HL-60 (cell line): ENCODE data around the gene SEMG1.
A peak's percentile ranks its signal among the peaks of the same experiment; 100 is the strongest.

Experiments used
- DNase-seq, 2 experiments: peaks; one replicate each; pipeline ENCODE4 v3.0.0-alpha.2; 2010 to 2020; ENCODE audit warnings: low read depth in 1 of 2, low spot score in 1 of 2
- H3K27ac ChIP-seq: fragments of 250-450 bp; sonication (Bioruptor Pico); replicated peaks from 2 replicates; pipeline ENCODE4 v1.5.1; 2020; ENCODE audit warnings: mild to moderate bottlenecking, moderate library complexity
- H3K27me3 ChIP-seq: fragments of 250-450 bp; sonication (Bioruptor Pico); 2 replicates; pipeline ENCODE4 v1.5.1; 2021; ENCODE audit warnings: mild to moderate bottlenecking, moderate library complexity; ENCODE audit not compliant: insufficient read depth, poor library complexity, severe bottlenecking
- H3K4me3 ChIP-seq: replicated peaks from 2 replicates; pipeline ENCODE4 v1.5.1; 2011; ENCODE audit warnings: mild to moderate bottlenecking, control low read depth, low read length; ENCODE audit not compliant: insufficient read depth
- GABPA ChIP-seq: IDR thresholded peaks from 2 replicates; pipeline ENCODE4 v1.6.1; 2012; ENCODE audit warnings: low read depth
- POLR2AphosphoS5 ChIP-seq: IDR thresholded peaks from 2 replicates; pipeline ENCODE4 v1.6.1; 2012; ENCODE audit warnings: low read depth
- SPI1 ChIP-seq: IDR thresholded peaks from 2 replicates; pipeline ENCODE4 v1.6.1; 2012; ENCODE audit warnings: low read depth, mild to moderate bottlenecking, borderline replicate concordance
- TF ChIP-seq, protein P1 (sequence below): IDR thresholded peaks from one replicate; pipeline ENCODE4 v1.5.1; 2011; ENCODE audit warnings: low read length, control low read depth, inconsistent platforms; ENCODE audit not compliant: insufficient read depth
- TF ChIP-seq, protein P2 (sequence below): IDR thresholded peaks from 2 replicates; pipeline ENCODE4 v1.6.1; 2012; ENCODE audit warnings: low read depth; ENCODE audit not compliant: insufficient replicate concordance

SEMG1 gene

DNA sequence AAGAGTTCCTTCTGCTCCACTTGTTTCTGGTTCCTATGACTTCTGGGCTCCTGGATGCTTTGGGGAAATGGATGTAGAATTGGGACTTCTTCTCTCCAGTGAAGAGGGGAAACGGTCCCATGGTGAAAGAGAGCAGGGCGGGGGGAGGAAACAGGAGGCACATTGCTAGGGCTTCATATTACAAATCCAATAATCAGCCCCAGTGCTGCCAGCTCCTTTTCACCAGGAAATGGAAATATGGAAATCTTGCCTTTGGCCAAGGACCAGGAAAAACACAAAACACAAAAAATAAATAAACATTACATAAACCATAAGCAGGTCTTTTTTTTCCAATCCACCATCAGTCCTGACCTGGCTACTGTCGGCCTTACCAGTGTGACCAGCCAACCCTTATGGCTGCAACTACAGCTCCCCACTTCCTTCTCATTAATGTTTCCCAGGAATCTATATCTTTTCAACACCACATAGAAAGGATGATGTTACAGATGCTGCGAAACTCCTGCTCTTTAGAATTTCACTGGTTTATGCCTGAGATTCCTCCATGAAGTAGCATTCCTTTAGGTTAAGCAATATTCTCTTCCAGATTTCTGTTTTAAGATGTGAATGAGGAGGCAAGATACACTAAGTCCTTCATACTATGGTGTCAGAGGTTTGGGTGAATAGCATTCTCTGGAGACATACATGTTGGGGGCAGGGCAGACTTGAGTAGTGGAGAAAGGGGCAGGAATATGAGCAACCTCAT lies 30.1 kb upstream of the SEMG1 start:
- Histone ChIP-seq H3K27me3 (no peaks in the 10 kb centered on the region), H3K27ac (no peak overlapping the region), H3K4me3 (no peak overlapping the region)
- DNase-seq: no peak
- TF ChIP-seq, protein P1, sequence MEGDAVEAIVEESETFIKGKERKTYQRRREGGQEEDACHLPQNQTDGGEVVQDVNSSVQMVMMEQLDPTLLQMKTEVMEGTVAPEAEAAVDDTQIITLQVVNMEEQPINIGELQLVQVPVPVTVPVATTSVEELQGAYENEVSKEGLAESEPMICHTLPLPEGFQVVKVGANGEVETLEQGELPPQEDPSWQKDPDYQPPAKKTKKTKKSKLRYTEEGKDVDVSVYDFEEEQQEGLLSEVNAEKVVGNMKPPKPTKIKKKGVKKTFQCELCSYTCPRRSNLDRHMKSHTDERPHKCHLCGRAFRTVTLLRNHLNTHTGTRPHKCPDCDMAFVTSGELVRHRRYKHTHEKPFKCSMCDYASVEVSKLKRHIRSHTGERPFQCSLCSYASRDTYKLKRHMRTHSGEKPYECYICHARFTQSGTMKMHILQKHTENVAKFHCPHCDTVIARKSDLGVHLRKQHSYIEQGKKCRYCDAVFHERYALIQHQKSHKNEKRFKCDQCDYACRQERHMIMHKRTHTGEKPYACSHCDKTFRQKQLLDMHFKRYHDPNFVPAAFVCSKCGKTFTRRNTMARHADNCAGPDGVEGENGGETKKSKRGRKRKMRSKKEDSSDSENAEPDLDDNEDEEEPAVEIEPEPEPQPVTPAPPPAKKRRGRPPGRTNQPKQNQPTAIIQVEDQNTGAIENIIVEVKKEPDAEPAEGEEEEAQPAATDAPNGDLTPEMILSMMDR: no peak
- TF ChIP-seq, protein P2, sequence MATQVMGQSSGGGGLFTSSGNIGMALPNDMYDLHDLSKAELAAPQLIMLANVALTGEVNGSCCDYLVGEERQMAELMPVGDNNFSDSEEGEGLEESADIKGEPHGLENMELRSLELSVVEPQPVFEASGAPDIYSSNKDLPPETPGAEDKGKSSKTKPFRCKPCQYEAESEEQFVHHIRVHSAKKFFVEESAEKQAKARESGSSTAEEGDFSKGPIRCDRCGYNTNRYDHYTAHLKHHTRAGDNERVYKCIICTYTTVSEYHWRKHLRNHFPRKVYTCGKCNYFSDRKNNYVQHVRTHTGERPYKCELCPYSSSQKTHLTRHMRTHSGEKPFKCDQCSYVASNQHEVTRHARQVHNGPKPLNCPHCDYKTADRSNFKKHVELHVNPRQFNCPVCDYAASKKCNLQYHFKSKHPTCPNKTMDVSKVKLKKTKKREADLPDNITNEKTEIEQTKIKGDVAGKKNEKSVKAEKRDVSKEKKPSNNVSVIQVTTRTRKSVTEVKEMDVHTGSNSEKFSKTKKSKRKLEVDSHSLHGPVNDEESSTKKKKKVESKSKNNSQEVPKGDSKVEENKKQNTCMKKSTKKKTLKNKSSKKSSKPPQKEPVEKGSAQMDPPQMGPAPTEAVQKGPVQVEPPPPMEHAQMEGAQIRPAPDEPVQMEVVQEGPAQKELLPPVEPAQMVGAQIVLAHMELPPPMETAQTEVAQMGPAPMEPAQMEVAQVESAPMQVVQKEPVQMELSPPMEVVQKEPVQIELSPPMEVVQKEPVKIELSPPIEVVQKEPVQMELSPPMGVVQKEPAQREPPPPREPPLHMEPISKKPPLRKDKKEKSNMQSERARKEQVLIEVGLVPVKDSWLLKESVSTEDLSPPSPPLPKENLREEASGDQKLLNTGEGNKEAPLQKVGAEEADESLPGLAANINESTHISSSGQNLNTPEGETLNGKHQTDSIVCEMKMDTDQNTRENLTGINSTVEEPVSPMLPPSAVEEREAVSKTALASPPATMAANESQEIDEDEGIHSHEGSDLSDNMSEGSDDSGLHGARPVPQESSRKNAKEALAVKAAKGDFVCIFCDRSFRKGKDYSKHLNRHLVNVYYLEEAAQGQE: no peak
- TF ChIP-seq GABPA: no peak

DNA sequence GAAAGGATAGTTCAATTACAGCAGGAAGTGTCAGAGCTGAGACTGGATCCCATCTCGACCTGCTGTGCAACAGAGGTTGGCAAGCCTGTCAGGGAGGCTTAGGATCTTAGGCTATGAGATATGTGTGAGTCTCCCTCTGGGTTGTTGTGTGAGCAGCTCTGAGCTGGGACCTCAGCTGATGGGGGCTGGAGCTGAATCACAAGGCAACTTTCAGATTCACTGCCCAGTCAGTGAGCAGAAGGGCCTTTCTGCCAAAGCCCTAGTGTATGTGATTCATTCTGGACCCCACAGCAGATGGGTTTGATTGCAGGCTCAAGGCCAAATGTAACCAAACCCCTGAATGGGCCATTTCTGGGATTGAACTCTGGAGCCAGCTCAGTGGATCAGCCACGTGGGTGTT lies 27.7 kb upstream of the SEMG1 start:
- DNase-seq: no peak
- H3K27ac ChIP-seq: peak overlapping the region; percentile 53
- H3K4me3 ChIP-seq: no peak overlapping the region
- TF ChIP-seq SPI1 (no peak), GABPA (no peak), POLR2AphosphoS5 (no peak)
- TF ChIP-seq, protein P1: no peak
- TF ChIP-seq, protein P2: no peak
- H3K27me3 ChIP-seq: no peaks in the 10 kb centered on the region

DNA sequence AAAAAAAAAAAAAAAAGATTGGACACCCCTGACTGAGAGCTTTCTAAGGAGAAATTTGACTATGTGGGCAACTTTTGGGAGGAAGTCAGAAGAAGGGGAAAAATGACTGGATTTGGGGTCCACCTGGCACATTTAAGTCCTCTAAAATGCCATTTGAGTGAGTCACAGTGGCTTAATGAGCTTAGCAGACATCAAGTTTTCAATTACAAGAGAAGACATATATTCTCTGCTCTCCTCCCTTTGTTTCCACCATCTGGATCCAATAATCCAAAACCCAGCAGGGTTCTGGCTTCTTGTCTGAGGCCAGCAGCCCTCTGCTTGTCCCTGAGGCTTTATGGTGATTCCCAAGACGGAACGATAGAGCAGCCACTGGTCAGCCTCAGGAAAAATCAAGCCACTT lies 25.2 kb upstream of the SEMG1 start:
- Histone ChIP-seq H3K27ac (no peak overlapping the region), H3K4me3 (no peak overlapping the region), H3K27me3 (no peaks in the 10 kb centered on the region)
- no peak for DNase-seq
- TF ChIP-seq, protein P1: no peak
- TF ChIP-seq, protein P2: no peak
- TF ChIP-seq POLR2AphosphoS5: no peak
- no peak for TF ChIP-seq SPI1
- TF ChIP-seq GABPA: no peak
